CD14-positive monocyte (primary cell): Measurements from ENCODE around the gene DPM2. TPM values are rescaled to one million over a fixed set of nuclear protein-coding genes. Genes with fewer than 3 reads are reported as not detected.

ENCODE experiments used
- DNase-seq, 3 donors: peaks; one replicate each; pipeline ENCODE4 v3.0.0-alpha.2; 2011 to 2022
- H2AFZ ChIP-seq: 2 replicates; pipeline ENCODE4 v1.6.0; 2012; ENCODE audit warnings: mild to moderate bottlenecking, low read depth, low read length, inconsistent platforms; ENCODE audit not compliant: insufficient read depth, poor library complexity, severe bottlenecking
- H3K27ac ChIP-seq, 2 donors: 1 replicate in 1 of 2; 2 replicates in 1 of 2; pipeline ENCODE4 v1.5.1; 2012 to 2013; ENCODE audit warnings: low read length in 2 of 2, control low read depth in 1 of 2, inconsistent platforms in 1 of 2, low read depth in 1 of 2, mild to moderate bottlenecking in 1 of 2
- H3K27me3 ChIP-seq, 2 donors: one replicate each; pipeline versions ENCODE4 v1.6.0 to v1.6.1; 2011 to 2013; ENCODE audit warnings: low read length in 2 of 2; ENCODE audit not compliant: control insufficient read depth in 2 of 2, insufficient read depth in 2 of 2
- H3K36me3 ChIP-seq, 2 donors: replicated peaks in 1 of 2; 1 replicate in 1 of 2; 2 replicates in 1 of 2; pipeline versions ENCODE4 v1.5.1 to v1.6.1; 2012 to 2013; ENCODE audit warnings: low read length in 2 of 2, control low read depth in 1 of 2, inconsistent platforms in 1 of 2, mild to moderate bottlenecking in 1 of 2; ENCODE audit not compliant: insufficient read depth in 2 of 2, control insufficient read depth in 1 of 2
- H3K4me1 ChIP-seq, 2 donors: 1 replicate in 1 of 2; 2 replicates in 1 of 2; pipeline versions ENCODE4 v1.5.1 to v1.6.1; 2012 to 2013; ENCODE audit warnings: low read length in 2 of 2, control low read depth in 1 of 2, inconsistent platforms in 1 of 2, mild to moderate bottlenecking in 1 of 2, moderate library complexity in 1 of 2; ENCODE audit not compliant: insufficient read depth in 2 of 2, control insufficient read depth in 1 of 2
- H3K4me2 ChIP-seq: replicated peaks from 2 replicates; pipeline ENCODE3; 2012; ENCODE audit warnings: low read length, moderate library complexity, mild to moderate bottlenecking; ENCODE audit not compliant: poor library complexity, severe bottlenecking; ENCODE audit errors: extremely low read depth
- H3K4me3 ChIP-seq, 3 experiments: fragments of 200-600 bp in 1 of 3; sonication (generic) in 1 of 3; replicated peaks in 1 of 3; 1 replicate in 2 of 3; 2 replicates in 1 of 3; pipeline ENCODE4 v1.5.1; 2011 to 2013; ENCODE audit warnings: low read length in 3 of 3, mild to moderate bottlenecking in 3 of 3, control low read depth in 2 of 3, low read depth in 2 of 3, inconsistent platforms in 1 of 3, moderate library complexity in 1 of 3
- H3K79me2 ChIP-seq: 2 replicates; pipeline ENCODE4 v1.6.0; 2012; ENCODE audit warnings: mild to moderate bottlenecking, control low read depth, inconsistent platforms, low read length, moderate library complexity; ENCODE audit not compliant: insufficient read depth
- H3K9ac ChIP-seq: 2 replicates; pipeline ENCODE4 v1.6.0; 2017; ENCODE audit warnings: low read length, mild to moderate bottlenecking; ENCODE audit not compliant: insufficient read depth, poor library complexity, severe bottlenecking
- H3K9me3 ChIP-seq, 2 donors: replicated peaks in 1 of 2; 1 replicate in 1 of 2; 2 replicates in 1 of 2; pipeline versions ENCODE4 v1.5.1 to v1.6.1; 2012 to 2013; ENCODE audit warnings: low read length in 2 of 2, control low read depth in 1 of 2; ENCODE audit not compliant: control insufficient read depth in 1 of 2, insufficient read depth in 1 of 2
- H4K20me1 ChIP-seq: 2 replicates; pipeline ENCODE4 v1.6.0; 2012; ENCODE audit warnings: mild to moderate bottlenecking, low read length, control low read depth, moderate library complexity; ENCODE audit not compliant: insufficient read depth
- H3K27ac Mint-ChIP-seq, 7 donors: one replicate each; pipeline ENCODE4 v1.8.0; 2020; ENCODE audit warnings: mild to moderate bottlenecking in 7 of 7, mixed read lengths in 7 of 7, moderate library complexity in 6 of 7, inconsistent platforms in 2 of 7
- H3K27me3 Mint-ChIP-seq, 3 donors: one replicate each; pipeline ENCODE4 v1.8.0; 2021 to 2022; ENCODE audit warnings: low read depth in 3 of 3, mild to moderate bottlenecking in 3 of 3, mixed read lengths in 3 of 3, moderate library complexity in 3 of 3, inconsistent platforms in 1 of 3
- H3K36me3 Mint-ChIP-seq, 2 donors: one replicate each; pipeline ENCODE4 v1.8.0; 2020; ENCODE audit warnings: mixed read lengths in 2 of 2, inconsistent platforms in 1 of 2, mild to moderate bottlenecking in 1 of 2
- H3K4me1 Mint-ChIP-seq: one replicate; pipeline ENCODE4 v1.8.0; 2020; ENCODE audit warnings: mild to moderate bottlenecking, mixed read lengths
- H3K4me3 Mint-ChIP-seq, 2 donors: one replicate each; pipeline ENCODE4 v1.8.0; 2020; ENCODE audit warnings: mild to moderate bottlenecking in 2 of 2, mixed read lengths in 2 of 2, moderate library complexity in 1 of 2
- H3K9me3 Mint-ChIP-seq, 7 donors: one replicate each; pipeline ENCODE4 v1.8.0; 2020 to 2022; ENCODE audit warnings: mixed read lengths in 7 of 7, mild to moderate bottlenecking in 6 of 7, moderate library complexity in 6 of 7, inconsistent platforms in 2 of 7
- CTCF ChIP-seq: fragments of 200-600 bp; IDR thresholded peaks from one replicate; pipeline ENCODE4 v1.8.0; 2022; ENCODE audit warnings: antibody characterized with exemption, mild to moderate bottlenecking
- WGBS: methylation state at CpG from one replicate; pipeline ENCODE4 v1.1.5; 2013; ENCODE audit warnings: missing lambda C conversion rate; ENCODE audit not compliant: insufficient coverage; 5-methylcytosine and 5-hydroxymethylcytosine counted together
- intact Hi-C, 2 donors: fragments of 100-400 bp; cut with micrococcal nuclease; formaldehyde crosslinking; loops; one replicate each; pipeline versions ENCODE4 v1.15.0 to v1.15.1; 2023
- polyA plus RNA-seq, 3 donors: library from polyadenylated mRNA; depleted of rRNA in 1 of 3; unstranded in 2 of 3; stranded (reverse) in 1 of 3; fragments of 300-500 nt in 2 of 3; fragments of >200 nt in 1 of 3; fragmentation: Illumina TruSeq in 2 of 3; gene quantifications; 1 replicate in 2 of 3; 2 replicates in 1 of 3; pipeline ENCODE4 v1.2.3, GENCODE V29; 2012 to 2021

The DPM2 gene
- polyA plus RNA-seq, 3 donors = 22.4 to 28.7 (median 25.4) TPM

DNA sequence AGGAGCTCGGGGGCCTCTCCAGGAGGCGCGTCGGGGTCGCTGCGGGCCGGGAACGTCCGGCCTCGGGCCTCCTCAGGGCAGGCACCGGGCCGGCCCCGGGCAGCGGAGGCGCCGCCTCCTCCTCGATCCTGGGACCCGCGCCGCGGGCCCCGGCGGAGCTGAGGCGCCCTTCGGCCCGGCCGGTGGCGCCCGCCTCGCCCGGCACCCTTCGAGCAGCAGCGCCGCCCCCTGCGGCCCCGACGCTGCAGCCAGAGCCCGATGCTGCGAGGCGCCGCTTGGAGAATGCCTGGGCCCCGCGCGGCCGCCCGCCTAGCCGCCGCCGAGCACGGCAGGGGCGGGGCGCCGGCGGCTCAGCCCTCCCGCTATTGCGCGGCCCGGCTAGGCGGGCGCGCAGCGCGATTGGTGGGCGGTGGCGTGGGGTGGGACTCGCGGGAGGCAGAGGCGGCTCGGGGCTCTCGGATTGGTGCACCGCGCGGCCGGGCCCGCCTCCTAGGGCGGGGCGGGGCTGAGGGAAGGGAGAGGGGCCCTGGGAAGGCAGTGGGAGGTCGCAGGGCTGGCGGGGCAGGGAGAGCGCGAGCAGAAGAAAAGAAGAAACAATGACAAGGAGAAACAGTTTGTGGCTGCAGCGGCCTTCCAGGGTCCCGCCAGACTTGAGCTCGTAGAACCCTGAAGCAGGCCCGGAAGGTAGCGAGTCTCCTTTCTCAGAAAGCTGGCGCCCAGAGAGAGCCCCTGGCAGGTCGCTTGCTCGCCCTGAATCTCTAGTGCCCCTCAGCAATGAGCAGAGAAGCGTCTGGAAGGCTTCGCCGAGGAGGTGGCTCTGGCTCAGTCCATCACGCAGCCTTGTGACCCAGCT, 43.3 kb upstream of the DPM2 start, which contains the start of gene EEIG1:
TSS of gene EEIG1 (minus strand) at position 284 of the 853 bp plus-strand sequence. CDS start 852 bp downstream, outside the sequence.
- Histone ChIP-seq H3K9ac (peak within 1 kb of the TSS; percentile 73), H3K4me3 (peak within 1 kb of the TSS; percentile 69 to 83 (median 70)), H3K4me1 (peaks cover 18 to 27% of the 10 kb centered on the region in 2 donors), H3K79me2 (no peaks in the 10 kb centered on the region), H3K27me3 (peaks cover 5 to 13% of the 10 kb centered on the region in 2 donors), H3K4me2 (peak within 1 kb of the TSS; percentile 87), H2AFZ (peak within 1 kb of the TSS; percentile 98), H3K27ac (peak within 1 kb of the TSS; percentile 34 to 74), H4K20me1 (peaks cover 12% of the 10 kb centered on the region), H3K36me3 (no peaks in the 10 kb centered on the region), H3K9me3 (no peaks in the 10 kb centered on the region)
- peak; percentile 84 to 88 (median 88) for DNase-seq
- peaks cover 27% of the 10 kb centered on the region for H3K4me1 Mint-ChIP-seq
- peak within 1 kb of the TSS; percentile 72 to 91 (median 85) for H3K27ac Mint-ChIP-seq
- H3K4me3 Mint-ChIP-seq = peak within 1 kb of the TSS; percentile 93 to 95
- intact Hi-C loops = no loop called here
- peaks cover 0 to 3% of the 10 kb centered on the region in 2 donors for H3K36me3 Mint-ChIP-seq
- TF ChIP-seq CTCF = no peak
- WGBS = under 1% methylated on average over 91 of the region's 93 CpGs
- peaks cover 15 to 17% (median 15%) of the 10 kb centered on the region in 3 donors for H3K27me3 Mint-ChIP-seq
- peaks cover 0 to 4% (median 0%) of the 10 kb centered on the region in 7 donors for H3K9me3 Mint-ChIP-seq

- peaks cover 12% of the 10 kb centered on the region for H4K20me1 ChIP-seq
- peak overlapping the region; percentile 87 for H3K4me2 ChIP-seq
- Mint-ChIP-seq H3K36me3 (peaks cover 0 to 3% of the 10 kb centered on the region in 2 donors), H3K4me1 (peaks cover 27% of the 10 kb centered on the region), H3K4me3 (peak overlapping the region; percentile 88 to 94), H3K27ac (peak overlapping the region in 2 of 7 donors; percentile 6 to 62), H3K9me3 (peaks cover 0 to 4% (median 0%) of the 10 kb centered on the region in 7 donors), H3K27me3 (peaks cover 15 to 17% (median 15%) of the 10 kb centered on the region in 3 donors)
- no peaks in the 10 kb centered on the region for H3K36me3 ChIP-seq
- intact Hi-C loops = no loop called here
- no peaks in the 10 kb centered on the region for H3K9me3 ChIP-seq
- DNase-seq = no peak
- peaks cover 18 to 27% of the 10 kb centered on the region in 2 donors for H3K4me1 ChIP-seq
- no peak for TF ChIP-seq CTCF
- H3K9ac ChIP-seq = peak overlapping the region; percentile 61
- no peaks in the 10 kb centered on the region for H3K79me2 ChIP-seq
- peaks cover 5 to 13% of the 10 kb centered on the region in 2 donors for H3K27me3 ChIP-seq
- H2AFZ ChIP-seq = peak overlapping the region; percentile 83
- H3K27ac ChIP-seq = no peak overlapping the region
- peak overlapping the region; percentile 57 to 83 (median 57) for H3K4me3 ChIP-seq
- WGBS = 1% methylated on average over 56 of the region's 61 CpGs
Measured at GRCh38 chr9:127980060-127980705, 42.5 kb upstream of the DPM2 start.
